ENCODE measurements around the gene UBR1.

GRCh38 chr15:42992626-42993025, 113.2 kb downstream of the UBR1 start:
- TF ChIP-seq, protein P1, sequence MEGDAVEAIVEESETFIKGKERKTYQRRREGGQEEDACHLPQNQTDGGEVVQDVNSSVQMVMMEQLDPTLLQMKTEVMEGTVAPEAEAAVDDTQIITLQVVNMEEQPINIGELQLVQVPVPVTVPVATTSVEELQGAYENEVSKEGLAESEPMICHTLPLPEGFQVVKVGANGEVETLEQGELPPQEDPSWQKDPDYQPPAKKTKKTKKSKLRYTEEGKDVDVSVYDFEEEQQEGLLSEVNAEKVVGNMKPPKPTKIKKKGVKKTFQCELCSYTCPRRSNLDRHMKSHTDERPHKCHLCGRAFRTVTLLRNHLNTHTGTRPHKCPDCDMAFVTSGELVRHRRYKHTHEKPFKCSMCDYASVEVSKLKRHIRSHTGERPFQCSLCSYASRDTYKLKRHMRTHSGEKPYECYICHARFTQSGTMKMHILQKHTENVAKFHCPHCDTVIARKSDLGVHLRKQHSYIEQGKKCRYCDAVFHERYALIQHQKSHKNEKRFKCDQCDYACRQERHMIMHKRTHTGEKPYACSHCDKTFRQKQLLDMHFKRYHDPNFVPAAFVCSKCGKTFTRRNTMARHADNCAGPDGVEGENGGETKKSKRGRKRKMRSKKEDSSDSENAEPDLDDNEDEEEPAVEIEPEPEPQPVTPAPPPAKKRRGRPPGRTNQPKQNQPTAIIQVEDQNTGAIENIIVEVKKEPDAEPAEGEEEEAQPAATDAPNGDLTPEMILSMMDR (IDR thresholded peaks at IDR 0.05; ENCODE audit: low read length) = no peak
- no peak for TF ChIP-seq EZH2 (IDR thresholded peaks at IDR 0.05; ENCODE audit: borderline replicate concordance, low read length)
